ENCODE results near the gene LOXL4.

The LOXL4 gene

DNA sequence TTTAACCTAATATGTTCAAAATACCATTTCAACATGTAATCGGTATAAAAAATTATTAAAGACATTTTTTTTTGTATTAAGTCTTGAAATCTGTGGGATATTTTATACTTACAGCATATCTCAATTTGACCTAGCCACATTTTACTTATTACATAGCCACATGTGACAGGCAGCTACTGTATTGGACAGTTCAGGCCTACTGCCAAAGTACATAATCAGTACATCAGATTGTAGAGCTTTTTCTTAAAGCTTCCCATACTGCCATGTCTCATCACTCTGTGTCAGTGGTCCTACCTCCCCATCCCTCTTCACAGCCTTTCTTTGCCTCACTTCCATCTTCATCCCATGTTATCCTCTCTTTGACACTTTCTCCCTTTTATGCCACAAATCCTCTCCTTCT is 43.0 kb downstream of the LOXL4 start:
- no peak for DNase-seq (ENCODE audit: low read depth)
- H3K4me3 ChIP-seq (ENCODE audit: low read depth, low read length) = no peak overlapping the region
- TF ChIP-seq, protein P1, sequence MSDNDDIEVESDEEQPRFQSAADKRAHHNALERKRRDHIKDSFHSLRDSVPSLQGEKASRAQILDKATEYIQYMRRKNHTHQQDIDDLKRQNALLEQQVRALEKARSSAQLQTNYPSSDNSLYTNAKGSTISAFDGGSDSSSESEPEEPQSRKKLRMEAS (IDR thresholded peaks at IDR 0.05; ENCODE audit: low read depth, low read length) = no peak
- TF ChIP-seq POLR2A (IDR thresholded peaks at IDR 0.05; ENCODE audit: extremely low read depth, insufficient read length) (no peak), MYC (IDR thresholded peaks at IDR 0.05; ENCODE audit: low read depth, low read length) (no peak)
- TF ChIP-seq, protein P2, sequence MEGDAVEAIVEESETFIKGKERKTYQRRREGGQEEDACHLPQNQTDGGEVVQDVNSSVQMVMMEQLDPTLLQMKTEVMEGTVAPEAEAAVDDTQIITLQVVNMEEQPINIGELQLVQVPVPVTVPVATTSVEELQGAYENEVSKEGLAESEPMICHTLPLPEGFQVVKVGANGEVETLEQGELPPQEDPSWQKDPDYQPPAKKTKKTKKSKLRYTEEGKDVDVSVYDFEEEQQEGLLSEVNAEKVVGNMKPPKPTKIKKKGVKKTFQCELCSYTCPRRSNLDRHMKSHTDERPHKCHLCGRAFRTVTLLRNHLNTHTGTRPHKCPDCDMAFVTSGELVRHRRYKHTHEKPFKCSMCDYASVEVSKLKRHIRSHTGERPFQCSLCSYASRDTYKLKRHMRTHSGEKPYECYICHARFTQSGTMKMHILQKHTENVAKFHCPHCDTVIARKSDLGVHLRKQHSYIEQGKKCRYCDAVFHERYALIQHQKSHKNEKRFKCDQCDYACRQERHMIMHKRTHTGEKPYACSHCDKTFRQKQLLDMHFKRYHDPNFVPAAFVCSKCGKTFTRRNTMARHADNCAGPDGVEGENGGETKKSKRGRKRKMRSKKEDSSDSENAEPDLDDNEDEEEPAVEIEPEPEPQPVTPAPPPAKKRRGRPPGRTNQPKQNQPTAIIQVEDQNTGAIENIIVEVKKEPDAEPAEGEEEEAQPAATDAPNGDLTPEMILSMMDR (IDR thresholded peaks at IDR 0.05; ENCODE audit: low read depth, low read length) = no peak

DNA sequence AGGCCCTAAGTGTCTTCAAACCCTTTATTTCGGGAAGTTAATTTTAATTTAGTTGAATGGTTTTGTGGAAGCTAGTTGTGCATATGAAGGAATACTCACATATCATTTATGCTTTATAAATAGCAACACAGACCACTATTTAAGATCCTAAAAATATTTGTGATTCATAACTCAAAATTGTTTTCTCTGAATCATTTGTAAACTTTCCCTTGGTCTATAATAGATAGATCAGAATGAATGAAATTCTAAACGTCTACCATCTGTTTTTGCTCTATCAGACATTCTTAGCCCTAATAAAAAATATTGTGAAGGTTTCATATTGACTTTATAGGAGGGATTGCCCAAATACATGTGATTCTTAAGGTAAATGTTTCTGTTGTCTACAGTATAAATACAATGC is 43.5 kb downstream of the LOXL4 start:
- no peak for DNase-seq (ENCODE audit: low read depth)
- TF ChIP-seq MYC (IDR thresholded peaks at IDR 0.05; ENCODE audit: low read depth, low read length) = no peak
- no peak for TF ChIP-seq POLR2A (IDR thresholded peaks at IDR 0.05; ENCODE audit: extremely low read depth, insufficient read length)
- TF ChIP-seq, protein P2 (IDR thresholded peaks at IDR 0.05; ENCODE audit: low read depth, low read length) = no peak
- TF ChIP-seq, protein P1 (IDR thresholded peaks at IDR 0.05; ENCODE audit: low read depth, low read length) = no peak
- H3K4me3 ChIP-seq (ENCODE audit: low read depth, low read length) = no peak overlapping the region

DNA sequence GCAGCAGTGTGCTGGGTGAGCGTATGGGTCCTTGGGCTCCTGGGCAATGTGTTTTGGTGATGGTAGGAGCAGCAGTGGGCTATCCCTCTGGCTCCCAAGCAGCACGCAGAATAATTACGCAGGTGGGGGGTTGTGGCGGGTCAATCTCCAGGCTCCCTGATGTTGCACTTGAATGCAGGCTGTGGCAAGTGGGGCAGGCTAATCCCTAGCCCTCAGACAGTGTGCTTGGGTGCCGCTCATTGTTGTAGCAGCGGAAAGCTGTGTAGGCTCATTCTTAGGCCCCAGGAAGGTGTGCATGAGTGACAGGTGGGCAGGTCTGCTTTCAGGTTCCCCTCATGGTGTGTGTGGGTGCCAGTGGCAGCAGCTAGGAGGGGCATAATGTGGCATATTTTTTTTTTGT is 44.1 kb downstream of the LOXL4 start:
- DNase-seq (ENCODE audit: low read depth) = no peak
- no peak overlapping the region for H3K4me3 ChIP-seq (ENCODE audit: low read depth, low read length)
- TF ChIP-seq, protein P2 (IDR thresholded peaks at IDR 0.05; ENCODE audit: low read depth, low read length) = no peak

DNA sequence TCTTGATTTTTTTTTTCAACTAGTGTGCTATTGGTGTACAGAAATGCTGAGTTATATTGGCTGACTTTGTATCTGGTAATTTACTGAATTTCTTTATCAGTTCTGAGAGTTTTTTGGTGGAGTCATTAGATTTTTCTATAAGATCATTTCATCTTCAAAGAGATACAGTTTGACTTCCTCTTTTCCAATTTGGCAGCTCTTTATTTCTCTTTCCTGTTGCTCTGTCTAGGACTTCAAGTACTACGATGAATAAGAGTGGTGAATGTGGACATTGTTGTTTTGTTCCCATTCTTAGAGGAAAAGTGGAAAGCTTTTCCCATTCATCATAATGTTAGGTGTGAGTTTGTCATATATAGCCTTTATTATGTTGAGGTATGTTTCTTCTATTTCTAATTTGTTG is 50.2 kb downstream of the LOXL4 start:
- TF ChIP-seq POLR2A (IDR thresholded peaks at IDR 0.05; ENCODE audit: extremely low read depth, insufficient read length) (no peak), MYC (IDR thresholded peaks at IDR 0.05; ENCODE audit: low read depth, low read length) (no peak)
- TF ChIP-seq, protein P1 (IDR thresholded peaks at IDR 0.05; ENCODE audit: low read depth, low read length) = no peak
- TF ChIP-seq, protein P2 (IDR thresholded peaks at IDR 0.05; ENCODE audit: low read depth, low read length) = no peak
- DNase-seq (ENCODE audit: low read depth) = peak; percentile 38
- H3K4me3 ChIP-seq (ENCODE audit: low read depth, low read length) = no peak overlapping the region

DNA sequence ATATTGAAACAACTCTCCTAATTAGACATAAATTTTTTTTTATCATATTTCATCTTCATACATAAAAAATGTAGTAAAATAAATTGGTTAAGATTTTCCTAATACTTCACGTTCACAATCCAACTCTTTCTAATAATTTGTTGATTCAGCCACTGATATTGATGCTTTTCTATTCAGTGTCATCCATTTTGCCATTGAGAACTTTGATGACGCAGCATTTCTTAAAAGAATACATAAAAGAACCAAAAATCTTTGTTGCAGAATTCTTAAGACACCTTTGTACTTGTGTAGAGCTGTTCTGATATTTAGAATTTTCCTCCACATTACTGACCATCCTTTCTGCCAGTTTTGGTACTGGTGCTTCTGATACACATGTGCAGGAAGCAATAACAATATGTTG is 52.6 kb downstream of the LOXL4 start:
- TF ChIP-seq, protein P2 (IDR thresholded peaks at IDR 0.05; ENCODE audit: low read depth, low read length) = no peak
- TF ChIP-seq MYC (IDR thresholded peaks at IDR 0.05; ENCODE audit: low read depth, low read length) = no peak
- TF ChIP-seq, protein P1 (IDR thresholded peaks at IDR 0.05; ENCODE audit: low read depth, low read length) = no peak
- TF ChIP-seq POLR2A (IDR thresholded peaks at IDR 0.05; ENCODE audit: extremely low read depth, insufficient read length) = no peak
- no peak for DNase-seq (ENCODE audit: low read depth)
- no peak overlapping the region for H3K4me3 ChIP-seq (ENCODE audit: low read depth, low read length)

DNA sequence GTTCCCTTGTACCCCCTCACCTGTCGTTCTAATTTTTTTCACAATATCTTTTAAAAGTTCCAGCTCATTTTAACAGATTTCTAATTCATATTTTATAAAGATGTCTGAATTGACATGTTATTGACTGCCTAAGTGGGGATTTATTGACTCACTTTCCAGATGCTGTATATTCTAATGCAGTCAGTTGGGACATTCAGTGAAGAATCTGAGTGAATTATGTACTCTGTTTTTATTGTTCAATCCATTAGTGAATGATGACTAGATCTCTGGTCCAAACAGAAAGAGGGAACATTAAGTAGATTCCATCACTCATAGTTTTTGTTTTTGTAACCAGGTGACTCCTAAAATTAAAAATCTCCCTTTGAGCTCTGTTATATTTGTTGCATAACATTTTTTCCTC is 54.3 kb downstream of the LOXL4 start:
- no peak for TF ChIP-seq MYC (IDR thresholded peaks at IDR 0.05; ENCODE audit: low read depth, low read length)
- TF ChIP-seq POLR2A (IDR thresholded peaks at IDR 0.05; ENCODE audit: extremely low read depth, insufficient read length) = no peak
- TF ChIP-seq, protein P1 (IDR thresholded peaks at IDR 0.05; ENCODE audit: low read depth, low read length) = no peak
- TF ChIP-seq, protein P2 (IDR thresholded peaks at IDR 0.05; ENCODE audit: low read depth, low read length) = no peak
- no peak overlapping the region for H3K4me3 ChIP-seq (ENCODE audit: low read depth, low read length)
- DNase-seq (ENCODE audit: low read depth) = no peak

Measured in NB4 (cell line).